GM12872 (cell line): ENCODE measurements around the gene TOR4A.

Source experiments
- TF ChIP-seq, protein P1 (sequence below): IDR thresholded peaks from 3 replicates; pipeline ENCODE4 v1.5.1; 2011; ENCODE audit warnings: low read depth, mild to moderate bottlenecking, low read length, moderate library complexity; ENCODE audit not compliant: insufficient read depth

The TOR4A gene

DNA sequence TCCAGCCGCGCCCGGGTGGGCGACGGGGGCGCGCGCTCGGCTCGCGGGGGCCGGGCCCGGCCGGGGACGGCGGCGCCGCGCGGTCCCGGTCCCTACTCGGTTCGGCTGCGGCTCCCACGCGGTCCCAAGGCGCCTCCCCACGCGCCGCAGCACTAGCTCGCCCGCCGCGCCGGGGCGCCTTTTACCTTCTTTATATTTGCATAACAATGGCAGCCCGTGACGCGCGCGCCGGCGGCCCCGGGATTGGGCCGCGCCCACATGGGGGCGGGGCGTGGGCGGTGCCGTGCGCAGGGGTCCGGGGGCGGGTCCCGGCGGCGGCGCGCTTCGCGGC is 24.6 kb downstream of the TOR4A start, which contains the start of gene NRARP:
NRARP (minus strand) TSS at position 154 of the 331 bp plus-strand sequence. CDS start 343 bp downstream, outside the sequence.
- TF ChIP-seq, protein P1, sequence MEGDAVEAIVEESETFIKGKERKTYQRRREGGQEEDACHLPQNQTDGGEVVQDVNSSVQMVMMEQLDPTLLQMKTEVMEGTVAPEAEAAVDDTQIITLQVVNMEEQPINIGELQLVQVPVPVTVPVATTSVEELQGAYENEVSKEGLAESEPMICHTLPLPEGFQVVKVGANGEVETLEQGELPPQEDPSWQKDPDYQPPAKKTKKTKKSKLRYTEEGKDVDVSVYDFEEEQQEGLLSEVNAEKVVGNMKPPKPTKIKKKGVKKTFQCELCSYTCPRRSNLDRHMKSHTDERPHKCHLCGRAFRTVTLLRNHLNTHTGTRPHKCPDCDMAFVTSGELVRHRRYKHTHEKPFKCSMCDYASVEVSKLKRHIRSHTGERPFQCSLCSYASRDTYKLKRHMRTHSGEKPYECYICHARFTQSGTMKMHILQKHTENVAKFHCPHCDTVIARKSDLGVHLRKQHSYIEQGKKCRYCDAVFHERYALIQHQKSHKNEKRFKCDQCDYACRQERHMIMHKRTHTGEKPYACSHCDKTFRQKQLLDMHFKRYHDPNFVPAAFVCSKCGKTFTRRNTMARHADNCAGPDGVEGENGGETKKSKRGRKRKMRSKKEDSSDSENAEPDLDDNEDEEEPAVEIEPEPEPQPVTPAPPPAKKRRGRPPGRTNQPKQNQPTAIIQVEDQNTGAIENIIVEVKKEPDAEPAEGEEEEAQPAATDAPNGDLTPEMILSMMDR, result no peak

DNA sequence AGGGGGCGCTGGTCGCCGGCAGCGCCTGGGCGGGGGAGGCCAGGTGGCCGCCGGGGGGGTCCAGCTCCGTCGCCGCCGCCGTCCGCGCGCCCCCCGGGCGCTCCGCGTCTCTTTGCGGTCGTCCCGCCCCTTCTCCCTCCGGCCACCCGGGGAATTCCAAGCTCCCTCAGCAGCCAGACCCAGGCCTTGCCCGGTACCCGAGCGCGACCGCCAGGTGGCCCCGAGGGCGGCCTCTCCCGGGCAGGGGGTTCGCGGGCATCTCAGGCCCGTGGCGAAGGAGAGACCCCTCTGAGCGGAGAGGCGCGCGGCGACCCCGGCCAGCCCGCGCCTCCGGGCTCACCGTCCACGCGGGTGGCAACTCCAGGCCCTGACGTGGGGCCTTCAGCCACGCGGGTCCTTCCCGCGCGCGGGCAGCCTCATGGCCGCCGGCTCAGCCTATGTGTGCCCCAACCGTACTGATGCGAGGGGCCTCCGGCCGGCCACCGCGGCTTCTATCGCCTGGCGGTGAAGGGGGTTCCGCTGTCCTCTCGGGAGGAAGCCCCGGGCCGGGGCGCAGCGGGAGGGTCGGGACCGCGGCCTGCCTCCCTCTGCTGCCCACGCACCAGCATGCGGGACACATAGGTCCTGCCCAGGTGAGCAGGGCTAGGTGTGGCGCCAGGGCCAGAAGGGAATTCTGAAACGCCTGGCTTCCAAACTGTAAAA is 25.1 kb downstream of the TOR4A start:
- TF ChIP-seq, protein P1, result peak; percentile 61; the same call in 2 of the 3 replicates

DNA sequence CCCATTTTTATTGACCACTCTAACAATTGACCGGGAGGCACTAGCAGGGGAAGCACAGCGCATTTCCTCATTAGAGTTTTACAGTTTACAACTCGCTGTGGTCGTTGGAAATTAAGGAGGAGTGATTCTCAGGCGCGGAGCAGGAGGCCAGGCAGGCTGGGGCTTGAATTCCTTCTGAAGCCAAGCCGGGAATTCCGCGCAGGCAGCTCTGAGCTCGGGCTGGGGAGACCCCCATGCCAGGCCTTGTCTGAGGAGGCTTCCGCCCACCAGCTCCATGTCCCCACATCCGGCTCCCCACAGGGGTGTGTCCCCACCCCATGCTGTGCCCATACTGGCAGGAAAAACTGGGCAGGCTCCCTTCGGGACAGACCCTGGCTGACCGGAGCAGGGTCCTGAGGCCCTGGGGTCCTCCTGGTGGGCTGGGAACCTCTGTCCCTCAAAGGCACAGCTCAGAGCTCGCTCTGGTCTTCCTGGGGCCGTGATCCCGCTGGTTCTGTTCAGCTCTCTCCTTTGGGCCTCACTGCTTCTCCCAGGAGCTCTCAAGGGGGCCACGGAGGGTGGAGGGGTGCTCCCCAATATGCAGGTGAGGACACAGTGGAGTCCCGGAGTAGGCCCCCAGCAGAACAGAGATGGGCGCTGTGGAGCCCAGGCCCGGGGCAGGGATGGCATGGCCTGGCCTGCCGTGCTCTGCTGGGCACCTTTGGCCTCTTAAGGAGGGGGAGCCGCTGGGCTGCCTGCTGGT is 25.8 kb downstream of the TOR4A start:
- TF ChIP-seq, protein P1, result no peak

DNA sequence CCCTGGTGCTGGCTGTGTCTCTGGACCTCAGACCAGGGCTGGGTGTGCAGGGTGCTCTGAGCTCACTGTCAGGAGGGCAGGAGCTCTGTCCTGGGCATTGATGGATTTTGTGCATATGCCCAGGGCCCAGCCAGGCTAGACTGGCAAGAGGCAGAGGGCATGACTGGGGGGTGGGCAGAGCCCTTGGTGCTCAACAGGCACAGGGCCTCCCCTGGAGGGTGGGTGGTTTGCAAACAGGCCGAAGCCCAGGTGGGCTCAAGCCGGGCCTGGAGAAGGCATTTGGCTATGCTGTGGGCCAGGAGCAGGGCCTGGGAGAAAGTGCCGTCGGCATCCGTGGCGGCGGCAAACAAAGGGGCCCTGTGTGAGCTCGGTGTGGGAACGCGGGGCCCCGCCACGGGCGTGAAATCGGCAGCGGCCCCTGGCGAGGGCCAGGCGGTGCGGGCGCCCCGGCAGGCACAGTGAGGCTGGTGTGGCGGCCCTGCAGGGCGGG is 26.4 kb downstream of the TOR4A start:
- TF ChIP-seq, protein P1, result no peak

DNA sequence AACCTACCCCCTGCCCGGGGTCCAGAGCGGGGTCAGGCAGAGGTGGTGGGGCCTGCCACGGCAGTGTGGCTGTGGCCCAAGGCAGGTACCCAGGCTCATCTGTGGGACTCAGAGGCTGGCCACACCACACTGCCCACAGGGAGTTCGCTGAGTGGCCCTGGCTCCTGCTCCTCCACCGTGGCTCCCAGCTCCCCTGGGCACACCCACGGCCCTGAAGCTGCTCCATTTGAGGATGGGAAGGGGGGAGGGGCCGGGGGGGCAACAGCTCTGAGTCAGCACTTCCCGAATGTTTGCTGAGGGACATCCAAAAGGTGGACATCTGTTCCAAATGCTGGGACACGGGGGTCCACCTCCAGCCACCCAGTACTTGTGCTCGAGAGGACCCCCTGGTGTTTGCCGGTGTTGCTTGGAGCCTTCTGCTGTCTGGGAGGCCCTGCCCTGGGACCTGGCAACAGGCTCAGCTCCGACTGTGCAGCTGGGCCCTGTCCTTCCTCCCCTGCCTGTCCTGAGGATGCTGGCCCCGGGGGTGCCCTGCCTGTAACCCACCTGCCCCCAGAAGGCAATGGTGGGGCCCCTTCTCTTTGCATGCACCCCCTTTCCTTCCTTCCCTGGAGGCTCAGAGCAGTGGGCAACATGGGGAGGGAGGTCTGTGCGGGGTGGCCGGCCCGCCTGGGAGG is 27.0 kb downstream of the TOR4A start:
- TF ChIP-seq, protein P1, result peak; percentile 25; the same call in 1 of the 3 replicates

DNA sequence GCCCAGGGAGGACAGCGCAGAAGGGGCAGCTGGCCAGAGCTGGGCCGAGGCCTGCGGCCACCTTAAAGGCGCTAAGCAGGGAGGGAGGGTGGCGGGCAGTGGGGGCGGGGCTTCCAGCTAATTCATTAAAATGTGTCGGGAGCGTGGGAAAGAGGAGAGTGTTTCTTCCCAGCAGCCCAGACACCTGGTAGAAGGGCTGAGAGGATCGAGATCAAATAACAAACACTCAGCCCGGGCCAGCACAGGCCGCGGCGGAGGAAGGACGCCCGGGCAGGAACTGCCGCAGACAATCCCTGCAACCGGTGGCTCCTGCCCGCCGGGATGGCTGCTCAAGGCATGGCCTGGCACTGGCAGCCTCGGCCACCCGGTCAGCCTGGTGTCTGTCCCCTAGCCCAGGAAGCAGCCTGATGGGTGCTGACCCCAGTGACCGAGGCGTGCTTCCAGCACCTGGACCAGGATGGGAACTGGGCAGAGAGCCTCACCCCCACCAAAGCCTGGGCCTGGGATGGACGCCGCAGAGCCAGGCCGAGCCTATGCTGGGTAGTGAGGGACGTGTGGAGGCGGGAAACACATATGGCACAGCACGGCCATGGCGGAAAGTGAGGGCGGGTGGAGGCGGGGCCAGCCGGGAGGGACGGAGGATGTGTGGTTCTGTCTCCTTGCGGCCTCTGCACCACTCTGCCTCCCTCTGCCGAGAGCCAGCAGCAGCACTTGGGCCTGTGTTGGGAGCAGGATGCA is 27.7 kb downstream of the TOR4A start:
- TF ChIP-seq, protein P1, result peak; percentile 40; the same call in 2 of the 3 replicates

DNA sequence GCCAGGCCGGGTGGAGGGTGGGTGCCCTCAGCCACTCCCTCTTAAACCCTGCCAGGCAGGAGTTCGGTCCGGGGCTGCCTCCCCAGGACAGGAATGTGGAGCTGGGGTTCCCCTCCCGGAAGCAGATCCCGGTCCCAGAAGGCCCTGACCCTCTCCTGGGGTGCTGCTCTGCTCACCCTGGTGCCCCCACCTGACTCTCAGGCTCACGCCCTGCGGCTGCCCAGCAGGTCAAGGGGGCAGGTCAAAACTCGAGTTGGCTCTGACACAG is 28.2 kb downstream of the TOR4A start:
- TF ChIP-seq, protein P1, result no peak
